Measurements from ENCODE around the gene ACTG1. TPM values are rescaled to one million over a fixed set of nuclear protein-coding genes. Genes with fewer than 3 reads are reported as not detected.

Gene ACTG1
- total and polyA plus RNA-seq, 2 of the 13 experiments (the other 11 are each of a cell fraction or from before 2014, with no cell fraction given) = 973 to 1,138 TPM

GRCh38 chr17:81466564-81467472, 45.8 kb downstream of the ACTG1 start (continued):
- TF ChIP-seq KDM1A (CRISPR knock-in tag; IDR thresholded peaks at IDR 0.05) (no peak), PAWR (CRISPR knock-in tag; IDR thresholded peaks at IDR 0.05; ENCODE audit: borderline replicate concordance) (0 out of 2 replicates have a peak, but pooled peaks have one; percentile 10), ZBTB34 (CRISPR knock-in tag; IDR thresholded peaks at IDR 0.05) (0 out of 2 replicates have a peak, but pooled peaks have one; percentile 2), NBN (conservative IDR thresholded peaks at IDR 0.05) (no peak), MTF1 (CRISPR knock-in tag; IDR thresholded peaks at IDR 0.05) (no peak), ZNF775 (CRISPR knock-in tag; IDR thresholded peaks at IDR 0.05; ENCODE audit: borderline replicate concordance) (no peak), ZBTB7B (CRISPR knock-in tag; IDR thresholded peaks at IDR 0.05) (0 out of 2 replicates have a peak, but pooled peaks have one; percentile 39), ZBTB3 (CRISPR knock-in tag; IDR thresholded peaks at IDR 0.05; ENCODE audit: borderline replicate concordance, low read depth) (no peak), ZNF7 (CRISPR knock-in tag; IDR thresholded peaks at IDR 0.05) (no peak), LRRFIP1 (CRISPR knock-in tag; conservative IDR thresholded peaks at IDR 0.05) (no peak), GRHL1 (CRISPR knock-in tag; conservative IDR thresholded peaks at IDR 0.05) (no peak), HIC2 (CRISPR knock-in tag; IDR thresholded peaks at IDR 0.05; ENCODE audit: low read depth) (no peak), MIER2 (CRISPR knock-in tag; IDR thresholded peaks at IDR 0.05) (no peak), ATF5 (CRISPR knock-in tag; IDR thresholded peaks at IDR 0.05; ENCODE audit: low read depth) (0 out of 2 replicates have a peak, but pooled peaks have one; percentile 15), ZNF788 (CRISPR knock-in tag; IDR thresholded peaks at IDR 0.05; ENCODE audit: borderline replicate concordance) (0 out of 2 replicates have a peak, but pooled peaks have one; percentile 29), THAP9 (CRISPR knock-in tag; IDR thresholded peaks at IDR 0.05; ENCODE audit: borderline replicate concordance) (peak; percentile 12)
